Heart right ventricle (tissue), 16 donors: ENCODE data around the gene FAIM2. TPM values are rescaled to one million over a fixed set of nuclear protein-coding genes. Genes with fewer than 3 reads are reported as not detected.

Experiments
- ATAC-seq, 8 donors: fragments of 200-7000 bp; cut with Tn5 transposase; one replicate each; pipeline ENCODE4 v1.9.1; 2020; ENCODE audit warnings: mild to moderate bottlenecking in 8 of 8, moderate library complexity in 8 of 8, moderate number of reproducible peaks in 1 of 8
- DNase-seq, 2 donors: peaks; one replicate each; pipeline ENCODE4 v3.0.0-alpha.2; 2020
- H3K27ac ChIP-seq, 10 donors: fragments of 200-600 bp; sonication (generic) in 2 of 10; one replicate each; pipeline versions ENCODE4 v1.5.0 to v1.8.0; 2020 to 2022; ENCODE audit warnings: mild to moderate bottlenecking in 3 of 10
- H3K27me3 ChIP-seq, 7 donors: fragments of 200-600 bp; one replicate each; pipeline ENCODE4 v1.8.0; 2021 to 2022; ENCODE audit warnings: mild to moderate bottlenecking in 2 of 7
- H3K36me3 ChIP-seq, 9 donors: fragments of 200-600 bp; sonication (generic) in 1 of 9; one replicate each; pipeline versions ENCODE4 v1.5.0 to v1.8.0; 2020 to 2022; ENCODE audit warnings: mild to moderate bottlenecking in 2 of 9
- H3K4me1 ChIP-seq, 9 donors: fragments of 200-600 bp; sonication (generic) in 1 of 9; one replicate each; pipeline versions ENCODE4 v1.5.0 to v1.8.0; 2020 to 2022; ENCODE audit warnings: mild to moderate bottlenecking in 4 of 9
- H3K4me3 ChIP-seq, 10 donors: fragments of 200-600 bp; sonication (generic) in 2 of 10; one replicate each; pipeline versions ENCODE4 v1.5.0 to v1.8.0; 2020 to 2022; ENCODE audit warnings: mild to moderate bottlenecking in 7 of 10, moderate library complexity in 2 of 10
- H3K9me3 ChIP-seq, 11 donors: fragments of 200-600 bp in 10 of 11; sonication (generic) in 2 of 11; one replicate each; pipeline versions ENCODE4 v1.5.0 to v1.8.0; 2013 to 2022; ENCODE audit warnings: mild to moderate bottlenecking in 2 of 11, control low read depth in 1 of 11, moderate library complexity in 1 of 11
- WGBS, 2 donors: extraction: QIAGEN DNeasy Blood & Tissue Kit; methylation state at CpG; one replicate each; pipeline ENCODE4 v1.1.7; 2013; ENCODE audit warnings: inconsistent platforms in 1 of 2; 5-methylcytosine and 5-hydroxymethylcytosine counted together
- intact Hi-C, 10 donors: fragments of 100-400 bp; cut with DNase I; formaldehyde crosslinking; loops; one replicate each; pipeline versions ENCODE4 v1.11.1 to v1.14.2; 2022
- polyA plus RNA-seq, 2 donors: library from polyadenylated mRNA; stranded (reverse); fragments of 200-250 nt; gene quantifications; one replicate each; pipeline ENCODE4 v1.2.3, GENCODE V29; 2013
- total RNA-seq, 10 donors: library from RNA; stranded (reverse); fragmentation: NEBNext Ultra II Directional in 3 of 10; extraction: Animal tissue kit (Norgen Biotek cat#: 25700) in 3 of 10; gene quantifications; one replicate each; pipeline versions ENCODE4 v1.2.1 to v1.2.4, GENCODE V29; 2021 to 2023
- TF ChIP-seq, protein P1 (sequence below), 9 donors: fragments of 200-600 bp; sonication (generic) in 2 of 9; IDR thresholded peaks; one replicate each; pipeline versions ENCODE4 v1.5.0 to v1.8.0; 2021 to 2022; ENCODE audit warnings: antibody characterized with exemption in 9 of 9, mild to moderate bottlenecking in 5 of 9, moderate library complexity in 1 of 9
- donor health status: Arrhythmogenic right ventricular cardiomyopathy.
- donor health status: ischemic (EF 13 %, LVEDD 7.1; RV severe dilation, severe dysfunction).
- donor health status: healthy with polysubstance abuse.
- donor health status: DM: no; HTN: yes; CAD: no.
- donor health status: DM: no; HTN: no; CAD: no.
- donor health status: ischemic (EF 25% LVEDD 6.9; RV normal size, moderate dysfunction).
- donor health status: ischemic (EF 25% LVEDD 5.7; RV mildly dilated, moderate dysfunction).
- donor health status: healthy.
- donor health status: DM: yes; HTN: yes; CAD: no.
- donor health status: Ischemic cardiomyopathy.
- donor health status: ischemic (EF 35%, LVEDD 5.7; RV mildly dilated, moderate dysfunction).
- donor health status: nonischemic (EF 11% LVEDD 7.7; RV severe dilation, severe dysfunction).
- donor health status: DM: yes; HTN: yes; CAD: no.
- donor health status: PGD.
- donor health status: ischemic (EF 29% LVEDD 5.4; RV normal size, mild dysfunction).
- donor health status: nonischemic (EF 23%, LVEDD 6.1; RV moderate dilation, normal function).

Gene FAIM2
- total and polyA plus RNA-seq, 12 donors: 1.2 to 15.0 (median 3.5) TPM

DNA sequence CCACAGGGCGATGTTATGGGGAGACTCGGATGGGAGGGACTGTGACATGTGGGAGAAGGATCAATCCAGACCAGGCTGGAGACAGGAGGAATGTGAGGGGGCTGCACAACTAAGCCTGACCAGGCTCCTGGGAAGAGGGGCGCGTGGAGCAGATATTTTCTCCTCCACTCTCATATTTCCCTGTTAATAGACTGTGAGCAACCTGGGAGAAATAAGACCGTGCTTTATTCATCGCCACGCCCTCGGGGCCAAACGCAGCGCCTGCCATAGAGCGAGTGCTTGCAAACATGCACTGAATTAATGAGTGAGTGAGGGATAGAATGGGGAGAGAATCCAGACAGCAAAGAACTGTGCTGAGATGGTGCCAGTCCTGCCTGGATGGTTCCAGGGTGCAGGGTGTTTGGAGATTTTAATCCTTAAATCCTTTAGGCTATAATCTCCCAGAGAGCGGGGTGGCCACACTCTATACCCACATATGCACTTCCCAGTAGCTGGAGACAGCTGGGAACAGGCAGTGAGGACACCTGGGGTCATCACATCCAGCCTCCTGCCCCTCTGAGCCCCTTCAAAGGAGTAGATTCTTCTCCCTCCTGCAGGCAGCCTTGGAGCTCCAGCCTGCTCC is 13.6 kb upstream of the FAIM2 start:
- no peak for DNase-seq
- WGBS, 2 donors: 91 to 92% methylated on average over 12 of the region's 12 CpGs
- TF ChIP-seq, protein P1, sequence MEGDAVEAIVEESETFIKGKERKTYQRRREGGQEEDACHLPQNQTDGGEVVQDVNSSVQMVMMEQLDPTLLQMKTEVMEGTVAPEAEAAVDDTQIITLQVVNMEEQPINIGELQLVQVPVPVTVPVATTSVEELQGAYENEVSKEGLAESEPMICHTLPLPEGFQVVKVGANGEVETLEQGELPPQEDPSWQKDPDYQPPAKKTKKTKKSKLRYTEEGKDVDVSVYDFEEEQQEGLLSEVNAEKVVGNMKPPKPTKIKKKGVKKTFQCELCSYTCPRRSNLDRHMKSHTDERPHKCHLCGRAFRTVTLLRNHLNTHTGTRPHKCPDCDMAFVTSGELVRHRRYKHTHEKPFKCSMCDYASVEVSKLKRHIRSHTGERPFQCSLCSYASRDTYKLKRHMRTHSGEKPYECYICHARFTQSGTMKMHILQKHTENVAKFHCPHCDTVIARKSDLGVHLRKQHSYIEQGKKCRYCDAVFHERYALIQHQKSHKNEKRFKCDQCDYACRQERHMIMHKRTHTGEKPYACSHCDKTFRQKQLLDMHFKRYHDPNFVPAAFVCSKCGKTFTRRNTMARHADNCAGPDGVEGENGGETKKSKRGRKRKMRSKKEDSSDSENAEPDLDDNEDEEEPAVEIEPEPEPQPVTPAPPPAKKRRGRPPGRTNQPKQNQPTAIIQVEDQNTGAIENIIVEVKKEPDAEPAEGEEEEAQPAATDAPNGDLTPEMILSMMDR (IDR thresholded peaks at IDR 0.05): no peak
- Histone ChIP-seq H3K27me3 (peaks cover 0 to 11% (median 0%) of the 10 kb centered on the region in 7 donors), H3K27ac (no peak overlapping the region), H3K4me3 (no peak overlapping the region), H3K36me3 (no peaks in the 10 kb centered on the region), H3K9me3 (no peaks in the 10 kb centered on the region), H3K4me1 (peaks cover 0 to 14% (median 1%) of the 10 kb centered on the region in 9 donors)
- ATAC-seq: no peak
- intact Hi-C loops: no loop called here

DNA sequence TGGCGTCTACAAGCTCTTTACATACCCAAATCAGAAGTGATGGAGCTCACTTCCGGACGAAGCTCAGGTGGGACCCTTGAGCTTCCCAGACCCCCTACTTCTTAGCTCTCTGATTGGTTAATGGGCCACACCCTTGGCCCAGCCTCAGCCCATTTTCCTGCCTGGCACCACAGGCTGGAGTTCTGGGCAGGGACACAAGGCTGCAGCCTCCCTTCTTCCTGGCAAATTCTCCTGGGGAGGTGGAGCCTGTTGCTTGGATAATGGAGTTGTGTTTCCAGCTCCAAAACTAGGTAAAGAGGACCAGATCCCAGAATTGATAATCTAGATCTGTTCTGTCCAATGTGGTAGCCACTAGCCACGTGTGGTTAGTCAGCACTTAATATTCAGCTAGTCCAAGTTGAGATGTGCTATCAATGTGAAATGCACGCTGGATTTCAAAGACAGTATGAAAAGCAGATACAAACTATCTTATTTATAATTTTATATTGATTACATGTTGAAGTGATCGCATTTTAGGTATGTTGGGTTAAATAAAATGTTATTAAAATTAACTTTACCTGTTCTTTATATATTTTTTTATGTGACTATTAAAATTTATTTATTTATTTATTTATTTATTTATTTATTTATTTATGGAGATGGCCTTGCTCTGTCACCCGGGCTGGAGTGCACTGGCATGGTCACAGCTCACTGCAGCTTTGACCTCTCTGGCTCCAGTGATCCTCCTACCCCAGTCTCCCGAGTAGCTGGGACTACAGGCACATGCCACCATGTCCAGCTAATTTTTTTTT is 12.6 kb upstream of the FAIM2 start:
- intact Hi-C loops: no loop called here
- DNase-seq (no peak), ATAC-seq (no peak)

DNA sequence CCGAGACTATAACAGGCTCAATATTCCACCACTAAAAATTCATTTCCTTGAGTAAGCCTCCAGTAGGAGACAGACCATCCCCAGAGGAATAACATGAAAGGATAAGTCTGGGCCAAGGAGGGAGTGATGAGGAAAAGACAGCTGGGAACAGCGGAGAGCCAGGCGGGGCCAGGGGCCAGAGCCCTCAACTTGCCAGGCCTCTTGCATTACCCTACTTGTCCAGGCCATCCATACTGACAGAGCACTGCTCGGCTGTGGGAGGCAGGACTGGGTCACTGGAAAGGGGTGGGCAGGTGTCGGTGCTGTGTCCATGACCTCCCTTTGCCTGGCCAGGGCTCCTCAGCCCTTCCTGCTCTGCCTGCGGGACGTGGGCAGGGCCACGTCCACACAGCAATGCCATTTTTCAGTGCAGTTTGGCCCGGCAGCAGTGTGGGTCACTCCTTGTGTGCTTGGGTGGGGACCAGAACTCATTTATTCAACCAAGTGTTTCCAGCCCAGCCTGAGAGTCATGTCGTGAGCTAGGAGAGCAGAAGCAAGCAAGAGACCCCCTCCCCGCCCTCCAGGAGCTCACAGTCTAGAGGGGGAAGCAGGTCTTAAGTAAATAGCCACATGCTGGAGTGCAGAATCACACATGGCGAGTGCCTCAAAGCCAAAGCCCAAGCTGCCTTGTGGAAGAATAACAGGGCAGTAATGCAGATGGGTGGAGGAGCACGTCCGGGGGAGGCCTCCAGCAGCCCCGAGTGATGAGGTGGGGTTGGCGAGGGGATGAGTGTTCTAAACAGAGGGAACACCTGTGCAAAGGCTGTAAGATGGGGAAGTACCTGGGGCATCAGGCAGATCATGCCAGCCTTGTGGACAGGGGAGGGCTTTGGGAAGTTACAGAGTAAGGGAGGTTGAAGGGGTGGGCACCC is 8.9 kb upstream of the FAIM2 start:
- no peak overlapping the region for H3K4me3 ChIP-seq
- no peaks in the 10 kb centered on the region for H3K9me3 ChIP-seq
- H3K27ac ChIP-seq: no peak overlapping the region
- no peaks in the 10 kb centered on the region for H3K36me3 ChIP-seq
- peaks cover 0 to 7% (median 0%) of the 10 kb centered on the region in 9 donors for H3K4me1 ChIP-seq
- peak; percentile 39 to 88 (median 71) for ATAC-seq
- TF ChIP-seq, protein P1 (IDR thresholded peaks at IDR 0.05): no peak
- intact Hi-C loops: no loop called here
- peak in 1 of 2 donors; percentile 56 for DNase-seq
- 73 to 74% methylated on average over 16 of the region's 16 CpGs for WGBS, 2 donors
- H3K27me3 ChIP-seq: peaks cover 0 to 9% (median 0%) of the 10 kb centered on the region in 7 donors

More for the DNA sequence above, 12.6 kb upstream of the FAIM2 start:
- TF ChIP-seq, protein P1 (IDR thresholded peaks at IDR 0.05): no peak
- Histone ChIP-seq H3K9me3 (no peaks in the 10 kb centered on the region), H3K27me3 (peaks cover 0 to 11% (median 0%) of the 10 kb centered on the region in 7 donors), H3K4me1 (peaks cover 0 to 13% (median 0%) of the 10 kb centered on the region in 9 donors), H3K27ac (no peak overlapping the region), H3K4me3 (no peak overlapping the region), H3K36me3 (no peaks in the 10 kb centered on the region)
- 81 to 85% methylated on average over 8 of the region's 8 CpGs for WGBS, 2 donors

DNA sequence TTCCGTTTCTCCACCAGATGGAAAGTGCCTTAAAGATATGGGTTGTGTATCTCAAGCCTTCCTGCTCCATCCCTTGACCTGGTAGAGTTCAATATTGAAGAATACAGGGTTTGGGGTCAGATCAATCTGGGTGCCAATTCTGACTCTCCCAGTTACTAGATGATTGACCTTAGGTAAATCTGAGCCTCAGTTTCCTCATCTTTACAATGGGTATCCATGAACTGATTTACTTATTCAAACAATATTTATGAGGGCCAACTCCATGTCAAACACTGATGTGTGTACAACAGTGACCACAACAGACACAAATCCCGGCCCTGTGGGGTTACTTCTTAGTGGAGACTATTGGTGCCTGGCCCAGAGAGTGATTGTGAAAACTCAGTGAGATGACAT is 7.5 kb upstream of the FAIM2 start:
- Histone ChIP-seq H3K4me1 (peaks cover 0 to 7% (median 0%) of the 10 kb centered on the region in 9 donors), H3K27ac (no peak overlapping the region), H3K4me3 (no peak overlapping the region), H3K27me3 (peaks cover 0 to 12% (median 0%) of the 10 kb centered on the region in 7 donors), H3K36me3 (no peaks in the 10 kb centered on the region), H3K9me3 (no peaks in the 10 kb centered on the region)
- DNase-seq: no peak
- TF ChIP-seq, protein P1 (IDR thresholded peaks at IDR 0.05): no peak
- intact Hi-C loops: no loop called here
- 91% methylated on average over 2 of the region's 2 CpGs for WGBS, 2 donors
- ATAC-seq: no peak
